Fibroblast of skin of right biceps (primary cell): Measurements from ENCODE around the gene RABGEF1.
"Not testable (repeated sequence)": the region's sequence is repeated elsewhere in the genome, so short reads cannot be mapped to it uniquely, and the experiment has no call there.

ENCODE experiments used
- DNase-seq: peaks from one replicate; pipeline ENCODE4 v3.0.0-alpha.2; 2013

RABGEF1 gene

DNA sequence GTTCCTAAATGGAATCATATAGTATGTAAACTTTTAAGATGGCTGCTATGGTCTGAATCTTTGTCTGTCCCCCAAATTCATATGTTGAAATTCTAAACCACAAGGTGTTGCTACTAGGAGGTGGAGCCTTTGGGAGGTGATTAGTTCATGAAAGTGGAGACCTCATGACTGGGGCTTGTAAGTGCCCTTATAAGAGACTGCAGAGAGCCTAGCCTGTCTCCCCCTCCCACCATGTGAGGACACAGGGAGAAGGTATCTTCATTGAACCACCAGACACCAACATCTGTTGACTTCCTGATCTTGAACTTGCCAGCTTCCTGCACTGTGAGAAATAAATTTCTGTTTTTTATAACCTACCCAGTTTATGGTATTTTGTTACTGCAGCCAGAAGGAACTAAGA is 27.0 kb downstream of the RABGEF1 start:
- DNase-seq: not testable (repeated sequence)

DNA sequence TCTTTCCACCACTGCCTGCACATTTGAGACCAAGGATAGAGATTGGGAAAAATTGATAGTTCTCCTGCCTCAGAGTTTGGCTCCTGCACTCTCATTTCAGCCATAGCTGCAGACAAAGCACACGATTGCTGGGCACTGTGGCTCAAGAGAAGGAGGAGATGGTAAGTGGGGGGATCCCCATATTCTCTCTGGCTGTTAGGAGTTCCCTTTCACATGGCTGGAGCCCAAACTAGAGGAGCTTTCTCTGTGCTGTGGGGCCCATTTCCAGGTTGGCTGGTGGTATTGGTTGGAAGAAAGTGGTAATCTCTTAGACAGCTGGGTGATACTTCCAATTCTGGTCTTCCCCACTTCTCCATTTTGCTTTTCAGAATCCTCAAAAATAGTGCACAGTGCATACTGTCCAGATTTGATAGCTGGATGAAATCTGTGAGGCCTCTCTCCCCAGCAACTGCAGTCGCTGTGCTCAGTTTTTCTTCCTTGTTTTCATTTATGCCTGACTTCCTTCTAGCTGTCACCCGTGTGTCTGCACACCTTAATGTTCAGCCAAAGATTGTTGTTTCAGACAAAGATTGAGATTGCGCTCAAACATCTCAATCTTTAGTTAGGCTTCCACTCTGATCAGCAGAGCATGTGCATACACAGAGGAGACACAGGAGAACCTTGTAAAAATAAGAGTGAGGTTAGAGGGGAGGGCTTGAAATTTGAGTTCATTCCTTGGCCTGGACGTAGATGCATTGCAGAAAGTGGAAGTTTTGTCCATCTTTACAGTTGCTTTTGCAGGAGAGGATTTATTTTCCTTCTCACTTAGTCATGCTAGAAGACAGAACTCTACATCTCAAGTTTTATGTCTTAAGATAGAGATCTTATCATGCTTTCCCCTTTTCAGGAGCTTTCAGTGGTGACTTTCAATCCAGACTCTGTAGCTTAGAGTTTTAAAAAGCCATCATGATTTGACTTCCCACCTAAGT is 28.6 kb downstream of the RABGEF1 start:
- peak; percentile 8 for DNase-seq

DNA sequence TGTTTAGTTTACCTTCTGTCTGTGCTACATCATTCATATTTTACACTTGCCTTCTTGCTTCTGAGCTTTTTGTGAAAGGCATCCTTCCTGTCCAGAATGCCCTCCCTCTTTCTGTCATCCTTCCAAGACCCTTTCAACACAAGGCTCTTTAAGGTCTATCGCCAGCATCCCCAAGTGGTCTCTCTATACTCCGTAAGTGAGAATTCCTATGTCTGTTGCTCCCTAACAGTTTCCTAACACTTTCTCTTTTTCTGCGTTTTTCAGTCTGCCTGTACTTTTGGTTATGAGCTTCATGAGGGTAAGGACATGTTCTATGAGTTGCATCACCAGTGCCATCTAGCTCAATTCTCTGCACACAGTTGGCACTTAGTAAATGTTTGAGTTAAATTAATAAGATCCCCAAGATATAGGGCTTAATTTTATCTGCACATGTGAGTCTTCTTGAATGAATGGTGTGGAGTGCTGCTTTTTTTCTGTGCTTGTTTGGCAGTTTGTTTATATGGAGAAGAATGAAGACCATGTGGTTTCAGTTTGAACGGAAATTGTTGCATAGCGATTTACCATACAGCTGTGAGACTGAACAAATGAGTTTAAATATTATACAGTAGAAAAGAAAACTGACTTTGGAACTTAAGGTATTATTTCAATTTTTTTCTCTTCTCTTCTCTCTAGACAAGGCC is 29.4 kb downstream of the RABGEF1 start:
- peak; percentile 24 for DNase-seq

DNA sequence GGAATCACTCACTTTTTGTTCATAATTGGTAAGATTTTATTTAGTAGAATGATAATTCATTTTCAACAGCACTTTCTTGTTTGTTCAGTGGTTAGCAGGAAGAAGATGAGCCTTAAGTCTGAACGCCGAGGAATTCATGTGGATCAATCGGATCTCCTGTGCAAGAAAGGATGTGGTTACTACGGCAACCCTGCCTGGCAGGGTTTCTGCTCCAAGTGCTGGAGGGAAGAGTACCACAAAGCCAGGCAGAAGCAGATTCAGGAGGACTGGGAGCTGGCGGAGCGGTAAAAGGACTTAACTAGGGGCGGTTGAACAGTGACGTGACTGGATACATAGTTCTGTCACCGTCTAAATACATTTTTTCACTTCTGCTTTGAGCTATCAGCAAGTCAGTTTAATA is 31.3 kb downstream of the RABGEF1 start:
- no peak for DNase-seq

DNA sequence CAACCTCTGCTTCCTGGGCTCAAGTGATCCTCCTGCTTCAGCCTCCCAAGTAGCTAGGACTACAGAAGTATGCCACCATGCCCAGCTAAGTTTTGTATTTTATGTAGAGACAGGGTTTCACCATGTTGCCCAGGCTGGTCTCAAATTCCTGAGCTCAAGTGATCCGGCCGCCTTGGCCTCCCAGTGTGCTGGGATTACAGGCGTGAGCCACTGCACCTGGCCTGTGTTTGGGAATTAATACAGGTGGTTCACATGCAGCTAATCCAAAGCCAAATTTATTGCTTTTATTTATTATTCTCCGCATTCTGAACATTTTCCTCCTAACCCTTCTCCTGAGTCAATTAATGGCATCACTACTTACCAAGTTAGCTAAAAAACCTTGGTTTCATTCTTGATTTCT is 33.2 kb downstream of the RABGEF1 start:
- not testable (repeated sequence) for DNase-seq

DNA sequence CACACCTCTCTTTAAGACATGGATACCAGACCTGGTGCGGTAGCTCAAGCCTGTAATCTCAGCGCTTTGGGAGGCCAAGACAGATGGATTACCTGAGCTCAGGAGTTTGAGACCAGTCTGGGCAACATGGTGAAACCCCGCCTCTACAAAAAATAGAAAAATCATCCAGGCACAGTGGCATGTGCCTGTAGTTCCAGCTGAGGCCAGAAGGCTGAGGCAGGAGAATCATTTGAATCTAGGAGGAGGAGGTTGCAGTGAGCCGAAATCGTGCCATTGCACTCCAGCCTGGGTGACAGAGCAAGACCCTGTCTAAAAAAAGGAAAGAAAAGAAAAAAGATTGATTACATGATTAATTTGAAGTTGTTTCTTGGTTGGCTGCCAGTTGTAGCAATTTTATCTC is 35.9 kb downstream of the RABGEF1 start:
- DNase-seq: not testable (repeated sequence)

DNA sequence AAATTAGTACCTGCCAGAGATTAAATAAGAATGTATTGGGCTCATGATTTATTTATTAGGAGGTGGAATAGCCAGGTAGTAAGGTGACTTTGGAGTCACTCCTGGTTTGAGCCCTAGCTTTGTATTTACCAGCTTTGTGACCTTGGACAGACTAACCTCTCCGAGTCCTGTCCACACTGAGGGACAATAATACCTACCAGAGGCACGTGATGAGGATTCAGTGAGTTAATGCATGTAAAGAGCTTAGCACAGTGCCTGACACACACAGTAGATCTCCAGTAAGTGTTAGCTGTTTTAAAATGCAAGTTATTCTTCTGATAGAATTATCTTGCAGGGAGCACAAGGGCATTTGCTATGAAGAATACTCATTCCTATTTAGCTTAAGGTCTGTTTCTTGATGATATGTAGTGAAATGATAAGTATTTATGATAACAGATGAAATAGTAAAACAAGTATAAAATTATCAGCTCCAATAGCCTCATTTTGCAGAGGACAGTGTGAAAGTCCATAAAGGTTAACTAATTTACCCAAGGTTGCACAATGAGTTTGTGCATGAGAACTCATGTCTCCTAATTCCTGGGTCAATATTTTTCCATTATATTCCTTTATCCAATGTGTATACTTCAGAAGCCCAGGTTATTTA is 36.4 kb downstream of the RABGEF1 start:
- no peak for DNase-seq

DNA sequence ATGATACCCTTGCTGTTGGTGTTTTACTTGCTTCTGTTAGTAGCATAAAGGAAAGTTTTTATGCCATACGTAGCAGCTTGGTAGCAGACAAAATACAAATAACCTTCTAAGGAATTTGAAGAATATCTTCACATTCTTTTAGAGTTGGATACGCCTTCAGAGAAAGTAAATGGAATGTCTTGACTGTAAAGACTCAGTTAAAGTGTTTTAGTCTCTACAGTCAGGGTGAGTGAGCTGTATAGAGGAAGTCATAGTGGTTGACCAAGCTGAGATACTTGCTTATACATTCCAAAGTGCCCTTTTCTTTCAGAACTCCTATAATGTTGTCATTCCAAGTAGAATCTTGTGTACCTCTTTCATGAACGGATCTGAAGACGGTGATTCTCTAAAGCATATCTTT is 37.7 kb downstream of the RABGEF1 start:
- DNase-seq: peak; percentile 61

DNA sequence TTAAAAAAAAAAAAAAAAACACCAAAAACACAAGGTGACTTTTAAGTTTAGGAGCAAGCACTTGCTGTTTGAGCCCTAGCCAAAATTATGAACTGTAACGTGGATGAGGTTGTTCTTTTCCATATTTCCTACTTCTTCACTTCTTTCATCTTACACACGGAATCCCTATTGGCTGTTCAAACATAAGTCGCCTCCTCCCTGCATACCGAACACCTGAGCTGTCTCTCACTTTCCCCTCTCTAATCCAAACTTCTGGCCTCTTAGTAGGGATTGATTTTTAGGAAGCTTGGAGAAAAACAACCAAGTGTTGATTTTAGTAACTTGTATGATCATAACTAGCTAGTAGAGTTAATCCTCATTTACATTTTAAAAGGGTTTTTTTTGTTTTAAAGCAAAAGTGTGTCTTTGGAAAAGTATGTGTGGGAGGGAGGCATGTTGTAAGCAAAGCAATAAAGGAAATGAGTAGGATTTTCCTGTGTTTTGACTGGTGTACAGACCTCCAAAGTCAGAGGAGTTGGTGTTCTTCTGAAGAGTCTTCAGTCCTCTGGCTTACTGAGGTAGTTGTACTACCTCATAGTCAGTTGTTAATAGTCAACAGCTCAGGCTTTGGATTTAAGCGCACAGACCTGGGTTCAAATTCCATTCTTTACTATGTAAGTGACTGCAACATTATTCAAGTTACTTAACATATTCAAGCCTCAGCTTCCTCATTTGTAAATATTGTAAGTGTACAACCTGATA is 39.3 kb downstream of the RABGEF1 start:
- peak; percentile 30 for DNase-seq

DNA sequence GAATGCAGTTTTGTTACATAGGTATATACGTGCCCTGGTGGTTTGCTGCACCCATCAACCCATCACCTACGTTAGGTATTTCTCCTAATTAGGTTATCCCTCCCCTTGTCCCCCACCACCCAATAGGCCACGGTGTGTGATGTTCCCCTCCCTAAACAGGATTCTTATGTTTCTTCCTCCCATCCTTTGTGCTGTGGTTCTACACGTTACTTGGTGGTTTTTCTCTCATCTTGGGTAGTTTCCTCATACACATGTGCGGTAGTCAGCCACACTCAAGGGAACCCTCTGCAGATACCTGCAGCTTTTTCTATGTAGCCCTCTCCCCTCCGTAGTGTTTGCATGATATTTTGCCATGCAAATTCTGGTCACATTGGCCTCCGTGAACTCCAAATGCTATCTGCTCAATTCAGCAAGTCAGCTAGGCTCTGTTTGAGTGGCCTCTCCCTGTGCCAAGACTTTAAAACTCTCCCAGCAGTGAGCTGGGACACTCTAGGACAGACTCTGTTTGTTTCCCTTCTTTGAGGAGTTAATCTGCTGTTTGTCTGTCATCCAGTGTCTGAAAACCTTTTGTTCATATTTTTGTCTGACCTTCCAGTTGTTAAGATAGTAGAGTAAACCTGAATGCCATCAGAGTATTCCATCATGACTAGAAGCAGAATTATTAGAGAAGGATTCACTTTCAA is 41.0 kb downstream of the RABGEF1 start:
- no peak for DNase-seq

DNA sequence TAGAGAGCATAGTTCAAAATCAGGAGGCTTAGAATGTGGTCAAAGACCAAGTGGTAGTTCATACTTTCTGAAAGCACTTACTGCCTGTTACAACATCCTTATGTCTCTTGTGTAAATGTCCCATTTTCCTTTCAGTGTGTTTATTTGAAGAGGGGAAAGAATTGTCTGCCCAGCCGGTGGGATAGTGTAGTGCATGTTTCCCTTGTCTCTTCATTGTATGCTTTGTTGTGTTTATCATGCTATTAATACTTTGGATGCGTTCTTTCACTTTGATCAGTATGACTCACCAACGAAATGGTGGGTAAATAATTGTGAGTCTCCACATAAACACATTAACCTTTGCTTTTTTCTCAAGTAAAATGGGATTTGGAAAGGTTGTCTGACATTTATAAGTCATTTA is 42.3 kb downstream of the RABGEF1 start:
- not testable (repeated sequence) for DNase-seq

DNA sequence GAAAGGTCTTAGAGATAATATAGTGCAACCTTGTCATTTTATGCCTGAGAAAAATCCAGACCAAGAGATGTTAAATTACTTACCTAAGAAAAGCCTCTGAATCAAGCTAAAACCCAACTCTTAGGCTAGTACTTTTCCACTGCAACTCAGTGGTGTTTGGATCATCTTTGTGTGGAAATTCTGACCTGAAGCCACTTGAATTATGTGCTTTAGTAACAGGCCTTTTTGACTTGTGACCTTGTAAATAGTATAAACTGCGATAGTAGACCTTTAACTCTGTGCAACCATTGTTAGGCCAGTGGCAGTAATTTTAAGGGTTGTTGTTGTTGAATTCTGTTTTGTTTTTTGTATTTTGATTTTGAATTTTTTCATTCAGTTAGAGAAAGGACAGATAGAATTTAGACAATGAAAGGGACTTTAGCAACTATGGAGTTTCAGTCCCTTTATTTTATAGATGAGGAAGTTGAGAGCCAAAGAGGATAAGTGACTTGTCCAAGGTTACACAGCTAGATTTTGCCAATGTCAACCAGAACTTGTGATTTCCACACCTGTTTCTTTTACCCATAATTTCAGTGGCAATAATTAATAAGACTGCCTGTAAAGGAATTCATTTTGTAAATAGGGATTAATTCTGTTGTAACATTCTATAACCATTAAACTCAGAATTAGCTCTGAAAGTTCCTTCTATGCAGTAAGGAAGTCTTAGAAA is 43.5 kb downstream of the RABGEF1 start:
- DNase-seq: not testable (repeated sequence)

DNA sequence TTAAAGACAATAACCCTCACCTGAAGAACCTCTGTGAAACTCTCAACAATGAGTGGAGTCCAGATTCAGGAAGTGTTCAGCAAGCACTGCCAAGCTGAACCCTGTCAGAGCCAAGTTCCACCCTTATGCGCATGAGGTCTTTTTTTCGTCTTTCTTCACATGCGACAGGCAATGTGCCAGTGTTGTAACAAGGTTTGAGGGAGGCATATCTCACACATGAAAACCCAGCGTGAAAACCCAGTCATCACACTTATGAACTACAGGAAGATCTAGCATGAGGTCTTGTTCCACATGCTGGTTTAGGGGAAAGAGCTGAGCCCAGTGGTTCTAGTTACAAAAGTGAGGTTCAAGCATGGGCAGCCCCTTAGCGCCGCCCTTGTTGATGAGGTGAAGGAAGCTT is 49.7 kb downstream of the RABGEF1 start:
- no peak for DNase-seq

DNA sequence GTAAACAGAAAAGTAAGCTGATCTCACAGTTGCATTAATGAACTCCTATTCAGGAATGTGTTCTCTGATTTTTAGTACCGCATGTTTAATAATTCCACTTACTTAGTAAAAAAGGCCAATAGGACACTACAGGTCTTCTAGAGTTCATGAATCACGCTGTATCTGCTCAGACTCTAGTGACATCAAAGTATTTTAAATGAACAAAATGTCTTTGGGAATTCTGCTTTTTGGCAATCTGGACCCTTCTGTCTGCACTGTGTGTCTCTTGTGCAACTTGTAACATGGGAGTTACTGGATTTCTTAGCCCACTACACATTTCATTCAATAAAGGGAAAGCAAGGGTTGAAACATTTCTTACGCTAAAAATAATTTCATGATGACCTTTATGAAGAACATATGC is 50.2 kb downstream of the RABGEF1 start:
- DNase-seq: no peak

DNA sequence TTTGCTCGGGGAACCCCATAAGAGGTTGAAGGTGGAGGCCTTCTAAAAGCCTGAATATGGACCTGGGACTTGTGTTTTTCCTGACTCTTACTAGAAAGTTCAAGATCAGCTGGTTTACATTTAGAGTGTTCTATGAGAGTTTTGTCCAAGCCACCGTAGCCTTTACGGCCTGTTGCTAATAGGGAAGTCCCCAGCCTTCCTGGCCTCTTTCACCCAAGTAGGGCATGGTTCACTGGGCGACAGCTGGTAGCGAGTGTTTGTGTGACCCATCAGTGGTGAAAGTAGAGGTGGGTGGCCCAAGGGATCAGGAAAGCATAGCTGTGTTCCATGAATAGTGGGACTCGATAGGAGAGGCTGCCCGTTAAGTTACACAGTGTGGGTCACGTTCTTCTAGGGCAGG is 60.1 kb downstream of the RABGEF1 start:
- no peak for DNase-seq

DNA sequence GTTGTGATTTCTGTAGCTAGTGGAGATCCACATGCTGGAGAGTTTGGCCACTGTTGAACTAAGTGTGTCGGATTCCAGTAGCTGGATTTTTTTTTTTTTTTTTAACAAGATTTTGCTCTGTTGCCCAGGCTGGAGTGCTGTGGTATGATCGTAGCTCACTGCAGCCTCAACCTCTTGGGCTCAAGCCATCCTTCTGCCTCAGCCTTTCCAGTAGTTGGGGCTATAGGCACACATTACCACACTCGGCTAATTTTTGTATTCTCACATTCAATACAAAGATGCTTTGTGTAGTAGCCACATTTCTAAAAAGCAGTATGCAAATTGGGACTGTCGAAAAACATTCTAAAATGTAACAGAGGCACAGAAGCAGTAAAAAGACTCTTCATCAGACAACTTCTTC is 63.5 kb downstream of the RABGEF1 start:
- DNase-seq: no peak

DNA sequence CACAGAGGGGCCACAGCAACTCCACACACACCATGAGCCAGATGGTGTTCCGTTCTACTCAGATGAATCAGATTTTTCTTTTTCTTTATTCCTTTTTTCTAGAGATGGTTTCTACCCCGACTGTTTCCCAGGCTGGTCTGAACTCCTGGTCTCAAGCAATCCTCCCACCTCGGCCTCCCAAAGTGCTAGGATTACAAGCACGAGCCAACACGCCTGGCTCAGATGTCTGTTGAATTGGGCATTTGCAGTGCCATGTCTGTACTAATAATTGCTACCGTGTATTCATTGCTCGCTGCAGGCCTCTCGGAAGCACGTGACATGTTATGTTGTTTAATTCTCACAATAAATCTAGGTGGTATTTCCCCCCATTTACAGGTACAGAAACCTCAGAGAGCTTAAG is 67.2 kb downstream of the RABGEF1 start:
- DNase-seq: no peak

DNA sequence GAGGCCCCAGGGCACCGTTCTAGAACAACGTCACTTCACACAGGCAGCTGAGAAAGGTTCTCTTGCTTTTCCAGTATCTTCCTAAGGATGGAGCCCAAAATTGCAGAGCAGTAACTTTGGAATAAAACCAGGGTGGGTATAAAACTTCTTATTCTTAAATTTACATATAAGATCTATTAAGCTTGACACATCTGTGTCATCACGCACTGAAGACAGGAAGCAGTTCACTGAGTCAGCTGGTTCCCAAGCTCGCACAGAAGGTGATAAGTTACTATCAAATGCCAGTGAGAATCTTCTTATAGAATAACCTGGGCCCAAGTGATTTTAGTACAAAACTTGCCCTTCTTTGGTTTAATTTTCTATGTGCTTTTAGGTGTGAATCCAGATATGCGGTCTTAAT is 70.2 kb downstream of the RABGEF1 start:
- no peak for DNase-seq

DNA sequence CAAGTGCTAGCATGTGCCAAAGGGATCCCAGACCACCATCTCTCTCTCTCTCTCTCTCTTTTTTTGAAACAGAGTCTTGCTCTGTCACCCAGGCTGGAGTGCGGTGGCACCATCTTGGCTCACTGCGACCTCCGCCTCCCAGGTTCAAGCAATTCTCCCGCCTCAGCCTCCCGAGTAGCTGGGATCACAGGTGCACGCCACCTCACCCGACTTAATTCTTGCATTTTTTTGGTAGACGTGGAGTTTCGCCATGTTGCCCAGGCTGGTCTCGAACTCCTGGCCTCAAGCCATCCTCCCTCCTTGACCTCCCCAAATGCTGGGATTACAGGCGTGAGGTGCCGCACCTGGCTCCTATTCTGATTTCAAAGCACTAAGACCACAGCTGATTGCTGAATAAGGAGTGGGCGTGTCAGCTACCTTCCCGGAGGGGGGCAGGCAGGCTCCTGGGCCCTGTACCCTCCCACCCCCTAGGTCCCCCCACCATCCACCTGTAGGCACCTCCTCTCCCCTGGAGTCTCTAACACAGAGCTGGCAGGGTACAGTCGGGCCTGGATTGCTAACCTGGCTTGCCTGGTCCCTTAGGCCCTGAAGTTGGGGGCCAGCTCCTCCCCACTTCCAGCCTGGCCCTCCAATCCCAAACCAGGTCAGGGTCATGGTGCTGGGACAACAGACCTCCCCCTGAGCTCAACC is 74.8 kb downstream of the RABGEF1 start:
- DNase-seq: not testable (repeated sequence)

DNA sequence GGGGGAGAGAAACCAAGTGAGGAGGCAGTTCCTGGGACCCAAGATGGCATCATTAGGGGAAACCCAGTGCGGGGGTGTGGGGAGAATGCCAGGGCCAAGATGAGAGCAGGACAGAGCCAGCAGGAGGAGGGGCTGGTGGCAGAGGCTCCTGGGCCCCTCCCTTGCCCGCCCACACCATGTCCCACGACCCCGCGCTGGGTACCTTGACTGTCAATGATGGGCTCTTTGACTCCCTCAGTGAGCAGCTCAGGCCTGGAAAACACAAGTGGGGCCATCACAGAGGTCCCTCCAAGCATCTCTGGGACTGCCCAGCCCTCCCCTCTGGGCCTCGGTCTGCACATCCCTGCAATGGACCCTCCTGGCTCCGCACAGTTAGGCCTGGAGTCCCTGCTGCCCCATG is 75.4 kb downstream of the RABGEF1 start:
- DNase-seq: no peak

DNA sequence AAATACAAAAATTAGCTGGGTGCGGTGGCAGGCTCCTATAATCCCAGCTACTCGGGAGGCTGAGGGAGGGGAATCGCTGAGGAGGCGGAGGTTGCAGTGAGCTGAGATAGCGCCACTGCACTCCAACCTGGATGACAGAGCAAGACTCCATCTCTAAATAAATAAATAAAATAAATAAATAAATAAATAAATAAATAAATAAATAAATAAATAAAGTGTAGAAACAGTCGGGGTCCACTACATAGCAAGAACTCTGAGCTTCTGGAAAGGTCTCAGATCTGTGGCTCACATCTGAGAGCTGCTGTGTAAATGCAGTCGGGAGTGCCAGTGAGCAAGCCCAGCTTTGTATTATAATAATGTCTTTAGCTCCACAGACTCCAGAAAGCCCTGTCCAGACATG is 76.1 kb downstream of the RABGEF1 start:
- DNase-seq: not testable (repeated sequence)
